SK-N-MC (cell line): ENCODE results near the gene APBA1.
A peak's percentile ranks its signal among the peaks of the same experiment; 100 is the strongest.

ENCODE experiments used
- DNase-seq: peaks from one replicate; pipeline ENCODE4 v3.0.0-alpha.2; 2011; ENCODE audit warnings: low read depth, low spot score
- H3K27ac ChIP-seq: fragments of 200-600 bp; sonication (generic); 2 replicates; pipeline ENCODE4 v1.5.1; 2016; ENCODE audit warnings: mixed run types
- H3K36me3 ChIP-seq: fragments of 200-600 bp; sonication (generic); 2 replicates; pipeline ENCODE4 v1.6.1; 2017; ENCODE audit warnings: antibody characterized with exemption, low read length, mixed read lengths; ENCODE audit not compliant: insufficient read depth
- H3K4me3 ChIP-seq: fragments of 200-600 bp; sonication (generic); 2 replicates; pipeline ENCODE4 v1.5.1; 2016
- H3K9ac ChIP-seq: fragments of 200-600 bp; sonication (generic); 2 replicates; pipeline ENCODE4 v1.8.0; 2017; ENCODE audit warnings: mixed run types, mixed read lengths; ENCODE audit not compliant: insufficient read length
- H3K9me3 ChIP-seq: fragments of 200-600 bp; sonication (generic); 2 replicates; pipeline ENCODE4 v1.6.1; 2017; ENCODE audit warnings: low read depth, mild to moderate bottlenecking, antibody characterized with exemption, low read length, moderate library complexity, mixed read lengths
- EZH2 ChIP-seq: fragments of 200-600 bp; sonication (generic); IDR thresholded peaks from one replicate; pipeline ENCODE4 v1.6.1; 2017; ENCODE audit warnings: antibody characterized with exemption
- FOXP2 ChIP-seq: optimal IDR thresholded peaks from 2 replicates; pipeline ENCODE3; 2011; ENCODE audit warnings: mild to moderate bottlenecking, moderate library complexity; ENCODE audit not compliant: insufficient read depth; ENCODE audit errors: extremely low read length, control extremely low read depth
- POLR2AphosphoS5 ChIP-seq: IDR thresholded peaks from 2 replicates; pipeline ENCODE4 v1.6.1; 2012; ENCODE audit warnings: mild to moderate bottlenecking, low read depth, low read length, borderline replicate concordance

APBA1 gene

GRCh38 chr9:69573651-69574050, 98.5 kb downstream of the APBA1 start:
- H3K9ac ChIP-seq: no peak overlapping the region
- H3K9me3 ChIP-seq: no peaks in the 10 kb centered on the region
- no peaks in the 10 kb centered on the region for H3K36me3 ChIP-seq
- H3K27ac ChIP-seq: no peak overlapping the region
- no peak for TF ChIP-seq FOXP2
- no peak for TF ChIP-seq EZH2
- TF ChIP-seq POLR2AphosphoS5: no peak
- no peak for DNase-seq
- no peak overlapping the region for H3K4me3 ChIP-seq

- no peak overlapping the region for H3K27ac ChIP-seq
- no peak overlapping the region for H3K4me3 ChIP-seq
- H3K36me3 ChIP-seq: no peaks in the 10 kb centered on the region
- no peaks in the 10 kb centered on the region for H3K9me3 ChIP-seq
- no peak overlapping the region for H3K9ac ChIP-seq
- no peak for DNase-seq
- no peak for TF ChIP-seq POLR2AphosphoS5
- TF ChIP-seq EZH2: no peak
- TF ChIP-seq FOXP2: no peak
These were observed 99.6 kb downstream of the APBA1 start for GRCh38 chr9:69572611-69573010.

GRCh38 chr9:69571032-69571431, 101.1 kb downstream of the APBA1 start:
- TF ChIP-seq EZH2: no peak
- no peak for TF ChIP-seq POLR2AphosphoS5
- no peak for TF ChIP-seq FOXP2
- Histone ChIP-seq H3K9ac (no peak overlapping the region), H3K27ac (no peak overlapping the region), H3K9me3 (no peaks in the 10 kb centered on the region), H3K4me3 (no peak overlapping the region), H3K36me3 (no peaks in the 10 kb centered on the region)
- DNase-seq: no peak

GRCh38 chr9:69569738-69570451, 102.3 kb downstream of the APBA1 start:
- no peak overlapping the region for H3K27ac ChIP-seq
- no peaks in the 10 kb centered on the region for H3K36me3 ChIP-seq
- DNase-seq: no peak
- no peaks in the 10 kb centered on the region for H3K9me3 ChIP-seq
- no peak overlapping the region for H3K9ac ChIP-seq
- TF ChIP-seq POLR2AphosphoS5 (no peak), EZH2 (no peak), FOXP2 (no peak)
- no peak overlapping the region for H3K4me3 ChIP-seq

GRCh38 chr9:69564557-69564956, 107.6 kb downstream of the APBA1 start:
- TF ChIP-seq POLR2AphosphoS5 (no peak), FOXP2 (no peak), EZH2 (no peak)
- Histone ChIP-seq H3K36me3 (no peaks in the 10 kb centered on the region), H3K9me3 (no peaks in the 10 kb centered on the region), H3K4me3 (no peak overlapping the region), H3K27ac (no peak overlapping the region), H3K9ac (no peak overlapping the region)
- no peak for DNase-seq

GRCh38 chr9:69559126-69559525, 113.0 kb downstream of the APBA1 start:
- TF ChIP-seq FOXP2: no peak
- no peak for TF ChIP-seq POLR2AphosphoS5
- Histone ChIP-seq H3K36me3 (no peaks in the 10 kb centered on the region), H3K4me3 (no peak overlapping the region), H3K9ac (no peak overlapping the region), H3K27ac (no peak overlapping the region), H3K9me3 (no peaks in the 10 kb centered on the region)
- no peak for DNase-seq

GRCh38 chr9:69556707-69557106, 115.5 kb downstream of the APBA1 start:
- no peak for TF ChIP-seq POLR2AphosphoS5
- TF ChIP-seq EZH2: no peak
- no peak for TF ChIP-seq FOXP2
- no peak for DNase-seq
- Histone ChIP-seq H3K9me3 (no peaks in the 10 kb centered on the region), H3K9ac (no peak overlapping the region), H3K4me3 (no peak overlapping the region), H3K36me3 (no peaks in the 10 kb centered on the region), H3K27ac (no peak overlapping the region)

GRCh38 chr9:69555802-69556201, 116.4 kb downstream of the APBA1 start:
- no peak for TF ChIP-seq FOXP2
- no peak overlapping the region for H3K4me3 ChIP-seq
- no peak for DNase-seq

GRCh38 chr9:69554945-69555344, 117.2 kb downstream of the APBA1 start:
- Histone ChIP-seq H3K9me3 (no peaks in the 10 kb centered on the region), H3K27ac (no peak overlapping the region), H3K36me3 (no peaks in the 10 kb centered on the region), H3K4me3 (no peak overlapping the region), H3K9ac (no peak overlapping the region)
- peak; percentile 77 for DNase-seq
- TF ChIP-seq POLR2AphosphoS5: no peak; the same call in 1 of the 2 replicates
- peak; percentile 61 for TF ChIP-seq FOXP2
- no peak for TF ChIP-seq EZH2

More at GRCh38 chr9:69555802-69556201, 116.4 kb downstream of the APBA1 start:
- H3K9ac ChIP-seq: no peak overlapping the region
- H3K27ac ChIP-seq: no peak overlapping the region
- H3K36me3 ChIP-seq: no peaks in the 10 kb centered on the region
- H3K9me3 ChIP-seq: no peaks in the 10 kb centered on the region
